ENCODE data around the gene FAM124B.

FAM124B gene

GRCh38 chr2:224401641-224402342 lies at the start of gene FAM124B:
FAM124B (minus strand) TSS chr2:224402107; CDS start chr2:224401768, 339 bp downstream.
- DNase-seq (ENCODE audit: low read depth in 2 of 2, low spot score in 1 of 2) = no peak

- DNase-seq (ENCODE audit: low read depth in 2 of 2, low spot score in 1 of 2) = no peak
These were observed 47.6 kb upstream of the FAM124B start for GRCh38 chr2:224449212-224450147.

- no peak for DNase-seq (ENCODE audit: low read depth in 2 of 2, low spot score in 1 of 2)
These were observed 46.3 kb upstream of the FAM124B start for GRCh38 chr2:224448236-224448635.

- no peak for DNase-seq (ENCODE audit: low read depth in 2 of 2, low spot score in 1 of 2)
These were observed 42.9 kb upstream of the FAM124B start for GRCh38 chr2:224444783-224445182.

- no peak for DNase-seq (ENCODE audit: low read depth in 2 of 2, low spot score in 1 of 2)
These were observed 42.1 kb upstream of the FAM124B start for GRCh38 chr2:224444021-224444420.

GRCh38 chr2:224442071-224442967 lies 40.4 kb upstream of the FAM124B start:
- DNase-seq (ENCODE audit: low read depth in 2 of 2, low spot score in 1 of 2) = no peak

- DNase-seq (ENCODE audit: low read depth in 2 of 2, low spot score in 1 of 2) = no peak
These were observed 39.1 kb upstream of the FAM124B start for GRCh38 chr2:224440988-224441387.

- no peak for DNase-seq (ENCODE audit: low read depth in 2 of 2, low spot score in 1 of 2)
These were observed 36.8 kb upstream of the FAM124B start for GRCh38 chr2:224438726-224439125.

GRCh38 chr2:224436634-224437033 lies 34.7 kb upstream of the FAM124B start:
- no peak for DNase-seq (ENCODE audit: low read depth in 2 of 2, low spot score in 1 of 2)

GRCh38 chr2:224434618-224435017 lies 32.7 kb upstream of the FAM124B start:
- no peak for DNase-seq (ENCODE audit: low read depth in 2 of 2, low spot score in 1 of 2)

- no peak for DNase-seq (ENCODE audit: low read depth in 2 of 2, low spot score in 1 of 2)
These were observed 31.5 kb upstream of the FAM124B start for GRCh38 chr2:224433442-224433841.

- no peak for DNase-seq (ENCODE audit: low read depth in 2 of 2, low spot score in 1 of 2)
These were observed 30.2 kb upstream of the FAM124B start for GRCh38 chr2:224432003-224432579.

- DNase-seq (ENCODE audit: low read depth in 2 of 2, low spot score in 1 of 2) = no peak
These were observed 27.5 kb upstream of the FAM124B start for GRCh38 chr2:224429441-224429810.

GRCh38 chr2:224428787-224429440 lies 27.0 kb upstream of the FAM124B start:
- no peak for DNase-seq (ENCODE audit: low read depth in 2 of 2, low spot score in 1 of 2)

- DNase-seq (ENCODE audit: low read depth in 2 of 2, low spot score in 1 of 2) = no peak
These were observed 25.6 kb upstream of the FAM124B start for GRCh38 chr2:224427471-224427870.

- DNase-seq (ENCODE audit: low read depth in 2 of 2, low spot score in 1 of 2) = no peak
These were observed 24.7 kb upstream of the FAM124B start for GRCh38 chr2:224426656-224427055.

GRCh38 chr2:224421065-224421464 lies 19.2 kb upstream of the FAM124B start:
- DNase-seq (ENCODE audit: low read depth in 2 of 2, low spot score in 1 of 2) = no peak

GRCh38 chr2:224417947-224418346 lies 16.0 kb upstream of the FAM124B start:
- no peak for DNase-seq (ENCODE audit: low read depth in 2 of 2, low spot score in 1 of 2)

- no peak for DNase-seq (ENCODE audit: low read depth in 2 of 2, low spot score in 1 of 2)
These were observed 15.4 kb upstream of the FAM124B start for GRCh38 chr2:224417361-224417729.

GRCh38 chr2:224416656-224417360 lies 14.9 kb upstream of the FAM124B start:
- no peak for DNase-seq (ENCODE audit: low read depth in 2 of 2, low spot score in 1 of 2)
